NCI-H1105 treated with DMSO at 0.1 percent for 48 hours (cell line): ENCODE results near the gene UBE4A.

Experiments
- DNase-seq: peaks from one replicate; lab custom pipeline; 2025; lab: John Stamatoyannopoulos, UW

UBE4A gene

DNA sequence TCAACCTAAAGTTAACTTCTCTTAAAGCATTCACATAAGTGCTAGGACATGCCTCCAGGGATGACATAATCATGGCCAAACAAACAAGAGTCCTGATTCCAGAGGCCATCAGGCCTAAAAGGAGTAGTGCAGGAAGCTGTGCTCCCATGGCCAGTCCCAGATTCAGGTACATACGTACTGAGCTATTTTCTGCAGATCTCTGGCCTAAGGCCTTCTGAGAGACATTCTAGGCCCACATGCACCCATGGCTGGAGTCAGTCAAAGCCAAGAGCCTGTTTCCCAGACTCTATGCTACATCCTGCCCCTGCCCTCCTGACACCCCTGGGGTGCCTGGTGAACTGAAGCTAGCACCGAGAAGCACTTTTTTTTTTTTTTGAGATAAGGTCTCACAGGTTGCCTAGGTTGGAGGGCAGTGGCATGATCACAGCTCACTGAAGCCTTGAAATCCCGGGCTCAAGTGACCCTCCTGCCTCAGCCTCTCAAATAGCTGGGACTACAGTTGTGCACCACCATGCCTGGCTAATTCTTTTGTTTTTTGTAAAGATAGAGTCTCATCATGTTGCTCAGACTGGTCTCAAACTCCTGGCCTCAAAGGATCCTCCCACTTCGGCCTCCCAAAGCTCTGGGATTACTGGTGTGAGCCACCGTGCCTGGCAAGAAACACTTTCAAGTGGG is 17.4 kb upstream of the UBE4A start:
- no peak for DNase-seq

DNA sequence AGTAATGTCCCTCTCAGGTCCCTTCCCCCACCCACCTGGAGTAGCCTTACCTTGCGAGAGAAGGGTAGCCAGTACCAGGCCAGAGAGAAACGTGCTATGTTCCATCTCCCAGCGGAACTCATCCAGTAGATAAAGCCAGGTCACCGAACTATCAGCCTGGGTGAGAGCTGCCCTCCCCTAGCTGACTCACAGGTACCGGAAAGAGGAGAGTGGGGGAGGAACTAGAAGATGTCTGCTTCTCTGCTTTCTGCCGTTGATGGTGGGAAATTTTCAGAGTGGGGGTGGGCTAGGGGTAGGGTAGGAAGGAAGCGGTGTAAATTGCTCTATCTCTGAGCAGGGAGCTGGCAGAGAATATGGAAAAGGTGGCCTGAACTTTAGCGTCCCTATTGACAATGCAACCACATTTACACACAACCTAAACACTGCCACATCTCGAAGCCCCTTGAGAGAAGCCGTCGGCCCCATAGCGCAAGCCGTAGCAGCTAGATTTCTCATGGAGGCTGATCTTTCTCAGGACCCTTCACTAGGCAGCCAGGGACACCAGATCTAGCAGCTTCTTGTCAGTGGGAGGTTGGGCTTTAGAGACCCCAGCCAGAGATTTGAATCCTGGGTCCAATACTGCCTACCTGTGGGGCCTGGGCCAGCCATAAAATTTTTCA is 16.8 kb upstream of the UBE4A start, which contains the start of gene CD3D:
CD3D (minus strand) TSS at position 203 of the 659 bp plus-strand sequence; CDS start at position 105, 98 bp downstream.
- DNase-seq: no peak

DNA sequence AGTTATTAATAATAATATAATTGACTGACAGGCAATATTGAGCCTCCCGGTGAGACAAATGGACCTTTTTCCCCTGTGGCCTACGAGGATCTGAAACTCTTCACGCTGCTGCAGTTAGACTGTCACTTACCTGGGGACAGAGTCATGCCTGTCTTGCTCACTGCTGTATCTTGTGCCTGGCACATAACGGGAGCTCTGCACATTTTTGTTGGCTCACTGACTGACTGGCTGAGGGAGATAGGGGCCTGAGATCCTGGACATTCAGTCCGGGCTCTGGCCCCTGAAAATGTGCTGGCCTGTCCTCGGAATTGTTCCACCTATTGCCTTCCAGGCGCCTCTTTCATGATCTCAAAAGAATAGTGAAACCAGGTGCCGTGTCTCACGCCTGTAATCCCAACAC is 16.2 kb upstream of the UBE4A start:
- no peak for DNase-seq

DNA sequence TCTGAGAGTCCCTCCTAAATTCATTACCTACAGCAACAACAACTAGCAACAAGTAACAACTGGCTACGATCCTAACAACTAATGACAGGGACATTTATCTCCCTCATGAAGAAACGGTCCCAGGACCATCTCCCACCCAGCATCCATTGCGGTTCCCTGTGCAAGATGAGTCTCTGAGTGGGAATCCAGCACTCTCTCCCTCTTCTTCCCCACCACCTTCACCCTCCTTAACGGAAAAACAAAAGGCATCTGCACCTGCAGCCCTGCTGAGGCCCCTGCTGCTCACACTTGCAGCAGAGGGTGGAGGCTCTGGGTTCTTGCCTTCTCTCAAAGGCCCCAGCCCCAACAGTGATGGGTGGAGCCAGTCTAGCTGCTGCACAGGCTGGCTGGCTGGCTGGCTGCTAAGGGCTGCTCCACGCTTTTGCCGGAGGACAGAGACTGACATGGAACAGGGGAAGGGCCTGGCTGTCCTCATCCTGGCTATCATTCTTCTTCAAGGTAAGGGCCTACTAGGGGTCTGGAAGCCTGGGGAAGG is 15.4 kb upstream of the UBE4A start, which contains the start of gene CD3G:
CD3G (plus strand) TSS at position 364 of the 535 bp plus-strand sequence; CDS start at position 444, 80 bp downstream.
- DNase-seq: no peak

DNA sequence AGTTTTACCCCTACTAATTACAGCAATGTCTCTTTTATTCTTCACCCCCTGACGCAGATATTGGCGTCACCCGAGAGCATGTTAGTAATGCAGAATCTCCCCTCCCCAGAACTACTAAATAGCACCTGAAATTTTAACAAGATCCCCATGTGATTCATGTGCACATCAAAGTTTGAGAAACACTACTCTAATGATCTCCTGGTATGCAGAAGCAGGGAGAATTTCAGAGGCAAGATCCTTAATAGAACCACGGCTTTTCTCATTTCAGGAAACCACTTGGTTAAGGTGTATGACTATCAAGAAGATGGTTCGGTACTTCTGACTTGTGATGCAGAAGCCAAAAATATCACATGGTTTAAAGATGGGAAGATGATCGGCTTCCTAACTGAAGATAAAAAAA is 9.9 kb upstream of the UBE4A start:
- DNase-seq: no peak

DNA sequence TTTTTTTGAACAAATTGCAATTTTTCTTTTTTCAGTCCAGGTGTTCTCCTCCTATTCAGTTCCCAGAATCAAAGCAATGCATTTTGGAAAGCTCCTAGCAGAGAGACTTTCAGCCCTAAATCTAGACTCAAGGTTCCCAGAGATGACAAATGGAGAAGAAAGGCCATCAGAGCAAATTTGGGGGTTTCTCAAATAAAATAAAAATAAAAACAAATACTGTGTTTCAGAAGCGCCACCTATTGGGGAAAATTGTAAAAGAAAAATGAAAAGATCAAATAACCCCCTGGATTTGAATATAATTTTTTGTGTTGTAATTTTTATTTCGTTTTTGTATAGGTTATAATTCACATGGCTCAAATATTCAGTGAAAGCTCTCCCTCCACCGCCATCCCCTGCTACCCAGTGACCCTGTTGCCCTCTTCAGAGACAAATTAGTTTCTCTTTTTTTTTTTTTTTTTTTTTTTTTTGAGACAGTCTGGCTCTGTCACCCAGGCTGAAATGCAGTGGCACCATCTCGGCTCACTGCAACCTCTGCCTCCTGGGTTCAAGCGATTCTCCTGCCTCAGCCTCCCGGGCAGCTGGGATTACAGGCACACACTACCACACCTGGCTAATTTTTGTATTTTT is 6.2 kb upstream of the UBE4A start:
- DNase-seq: peak; percentile 45

DNA sequence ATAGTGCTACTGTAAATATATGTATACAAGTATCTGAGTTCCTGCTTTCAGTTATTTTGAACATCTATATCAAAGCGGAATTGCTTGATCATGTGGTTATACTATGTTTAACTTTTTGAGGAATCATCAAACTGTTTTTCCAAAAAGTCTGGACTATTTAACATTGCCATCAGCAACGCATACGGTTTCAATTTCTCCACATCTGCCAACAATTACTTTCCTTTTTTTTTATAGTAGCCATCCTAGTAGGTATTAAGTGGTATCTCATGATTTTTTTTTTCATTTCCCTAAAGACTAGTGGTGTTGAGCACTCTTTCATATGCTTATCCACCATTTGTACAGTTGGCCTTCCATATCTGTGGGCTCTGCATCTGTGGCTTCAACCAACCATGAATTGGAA is 1.3 kb upstream of the UBE4A start:
- no peak for DNase-seq

DNA sequence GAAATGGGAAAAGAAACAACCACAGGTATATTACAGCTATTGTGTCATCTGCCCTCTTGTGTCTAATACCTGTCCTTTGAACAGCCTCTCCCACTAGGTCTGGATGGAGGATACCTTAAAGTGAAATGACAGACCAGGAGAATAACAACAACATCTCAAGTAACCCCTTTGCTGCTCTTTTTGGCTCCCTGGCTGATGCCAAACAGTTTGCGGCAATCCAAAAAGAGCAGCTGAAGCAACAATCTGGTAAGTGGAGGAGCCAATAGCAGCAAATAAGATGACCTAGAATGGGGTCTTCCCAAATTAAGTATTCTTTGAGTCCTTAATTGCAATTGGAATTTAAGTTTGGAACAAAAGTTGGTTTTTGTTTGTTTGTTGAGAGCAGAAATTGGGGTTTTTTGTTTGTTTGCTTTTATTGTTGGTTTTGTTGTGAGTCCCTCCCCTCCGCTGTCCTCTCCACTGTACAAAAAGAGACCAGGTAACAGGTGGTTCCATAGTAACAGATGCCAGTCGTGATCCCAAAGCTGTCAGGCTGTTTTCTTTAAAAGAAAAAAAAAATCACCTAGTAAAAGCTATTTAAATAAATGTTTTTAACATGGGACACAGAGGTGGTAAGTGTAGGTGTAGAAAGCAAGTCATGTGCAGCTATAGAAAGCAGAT is 5.7 kb downstream of the UBE4A start:
- no peak for DNase-seq

DNA sequence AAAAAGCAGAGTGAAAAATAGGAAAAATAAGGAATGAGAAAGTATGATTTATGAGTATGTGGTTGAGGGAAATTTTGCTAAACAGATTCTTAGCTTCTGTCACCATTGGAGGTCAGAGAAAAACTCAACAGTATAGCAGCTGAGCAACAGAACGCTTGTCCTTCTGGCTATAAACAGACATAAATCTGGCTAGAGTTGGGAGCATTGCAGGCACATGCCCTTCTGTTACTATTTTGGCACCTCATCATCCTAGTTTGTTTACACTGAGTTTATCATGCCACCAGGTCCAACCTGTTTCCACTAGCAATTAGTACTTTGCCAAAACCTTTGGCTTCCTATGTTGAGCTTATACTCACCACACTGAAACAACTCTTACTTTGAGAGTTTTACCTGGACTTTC is 6.9 kb downstream of the UBE4A start:
- no peak for DNase-seq

DNA sequence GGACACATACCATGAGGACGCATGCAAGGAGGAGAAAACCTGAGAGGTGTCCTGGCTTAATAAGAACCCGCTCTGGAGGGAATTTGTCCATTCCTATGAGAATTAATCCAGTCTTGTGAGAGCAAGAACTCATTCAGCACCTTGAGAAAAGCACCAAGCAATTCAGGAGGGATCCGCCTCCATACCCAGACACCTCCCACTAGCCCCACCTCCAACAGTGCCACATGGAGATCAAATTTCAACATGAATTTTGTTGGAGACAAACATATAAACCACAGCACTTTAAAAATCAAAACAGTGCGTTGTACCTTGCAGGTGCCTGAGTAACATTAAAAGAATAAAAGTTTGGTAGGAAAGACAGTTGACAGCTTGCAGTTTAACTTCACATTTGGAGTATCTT is 11.4 kb downstream of the UBE4A start:
- no peak for DNase-seq

DNA sequence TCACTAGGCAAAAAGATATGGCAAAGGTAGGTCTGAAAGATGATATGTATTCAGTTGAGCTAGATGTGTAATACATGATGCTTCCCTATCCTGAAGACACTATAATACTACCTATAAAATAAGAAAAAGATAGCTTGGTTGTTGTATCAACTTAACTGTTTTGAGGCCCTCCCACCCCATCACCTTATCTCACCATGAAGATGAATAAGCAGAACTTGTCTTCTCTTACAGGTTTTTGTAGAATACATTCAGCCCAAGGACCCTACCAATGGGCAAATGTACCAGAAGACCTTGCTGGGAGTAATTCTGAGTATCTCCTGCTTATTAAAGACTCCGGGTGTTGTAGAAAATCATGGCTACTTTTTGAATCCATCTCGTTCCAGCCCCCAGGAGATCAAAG is 13.9 kb downstream of the UBE4A start:
- DNase-seq: no peak

DNA sequence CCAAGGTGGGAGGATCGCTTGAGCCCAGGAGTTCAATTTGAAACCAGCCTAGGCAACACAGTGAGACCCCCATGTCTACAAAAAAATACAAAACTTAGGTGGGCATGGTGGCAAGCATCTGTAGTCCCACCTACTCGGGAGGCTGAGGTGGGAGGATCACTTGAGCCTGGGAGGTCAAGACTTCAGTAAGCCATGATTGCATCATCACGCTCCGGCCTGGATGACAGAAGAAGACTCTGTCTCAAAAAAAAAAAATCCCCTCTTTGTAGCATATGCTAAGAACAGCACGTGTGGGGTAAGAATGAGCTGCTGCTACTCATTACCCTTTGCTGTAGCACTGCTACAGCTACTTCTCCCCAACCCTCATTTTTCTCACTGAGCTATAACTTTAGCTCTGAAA is 14.5 kb downstream of the UBE4A start:
- no peak for DNase-seq

DNA sequence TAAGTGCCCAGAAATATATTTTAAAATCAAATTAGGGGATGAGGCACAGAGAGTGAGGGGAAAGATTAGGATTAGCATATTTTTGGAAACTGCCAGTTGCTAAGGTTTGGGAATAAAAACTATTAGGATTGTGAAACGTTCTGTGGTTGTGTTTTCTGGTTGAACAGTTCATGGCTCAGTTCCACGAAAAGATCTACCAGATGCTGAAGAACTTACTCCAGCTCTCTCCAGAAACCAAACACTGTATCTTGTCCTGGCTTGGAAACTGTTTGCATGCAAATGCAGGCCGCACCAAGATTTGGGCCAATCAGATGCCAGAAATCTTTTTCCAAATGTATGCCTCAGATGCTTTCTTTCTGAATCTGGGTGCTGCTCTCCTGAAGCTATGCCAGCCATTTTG is 15.3 kb downstream of the UBE4A start:
- no peak for DNase-seq

DNA sequence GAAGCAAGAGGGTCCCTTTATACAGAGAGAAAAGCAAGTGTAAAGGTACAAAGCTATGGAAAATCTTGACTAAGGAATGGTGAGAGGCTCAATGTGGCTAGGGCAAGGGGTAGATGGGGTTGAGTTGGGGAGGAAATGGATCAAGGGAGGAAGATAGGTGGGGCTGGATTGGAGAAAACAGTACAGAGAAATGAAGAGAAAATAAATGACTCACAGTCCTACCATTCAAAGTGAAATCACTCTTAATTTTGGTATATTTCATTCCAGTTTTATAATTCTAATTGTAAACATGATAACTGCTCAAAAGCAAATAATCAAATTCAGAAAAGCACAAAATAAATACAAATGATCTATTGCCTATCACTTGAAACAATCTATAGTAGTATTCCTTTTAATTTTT is 16.6 kb downstream of the UBE4A start:
- DNase-seq: no peak

DNA sequence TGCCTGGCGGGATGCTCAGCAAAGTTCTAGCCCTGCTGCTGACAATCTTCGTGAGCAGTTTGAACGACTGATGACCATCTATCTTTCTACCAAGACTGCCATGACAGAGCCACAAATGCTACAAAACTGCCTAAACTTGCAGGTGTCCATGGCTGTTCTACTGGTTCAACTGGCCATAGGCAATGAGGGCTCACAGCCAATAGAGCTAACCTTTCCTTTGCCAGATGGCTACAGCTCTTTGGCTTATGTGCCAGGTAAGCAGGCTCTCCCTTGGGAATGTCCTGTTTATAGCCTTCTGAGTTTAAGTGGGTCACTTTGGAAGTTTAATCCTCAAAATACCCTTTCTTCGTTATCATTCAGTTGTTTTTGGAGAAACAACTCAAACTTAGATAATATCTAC is 20.1 kb downstream of the UBE4A start:
- no peak for DNase-seq

DNA sequence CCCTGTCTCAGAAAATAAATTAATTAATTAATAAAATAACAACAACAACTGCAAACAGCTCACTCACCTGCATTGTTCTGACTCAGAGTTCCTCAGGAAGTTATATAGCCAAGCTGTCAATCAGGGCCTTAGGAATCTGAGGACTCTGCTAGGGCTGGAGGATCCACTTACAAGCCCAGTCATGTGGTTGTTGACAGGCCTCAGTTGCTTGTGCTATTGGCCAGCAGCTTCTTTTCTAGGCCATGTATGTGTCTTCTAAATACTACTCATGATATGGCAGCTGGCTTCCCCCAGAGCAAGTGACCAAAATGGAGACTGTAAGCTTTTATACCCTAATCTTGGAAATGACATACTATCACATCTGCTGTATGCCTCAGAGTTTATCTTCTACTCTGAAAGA is 21.2 kb downstream of the UBE4A start:
- DNase-seq: no peak

DNA sequence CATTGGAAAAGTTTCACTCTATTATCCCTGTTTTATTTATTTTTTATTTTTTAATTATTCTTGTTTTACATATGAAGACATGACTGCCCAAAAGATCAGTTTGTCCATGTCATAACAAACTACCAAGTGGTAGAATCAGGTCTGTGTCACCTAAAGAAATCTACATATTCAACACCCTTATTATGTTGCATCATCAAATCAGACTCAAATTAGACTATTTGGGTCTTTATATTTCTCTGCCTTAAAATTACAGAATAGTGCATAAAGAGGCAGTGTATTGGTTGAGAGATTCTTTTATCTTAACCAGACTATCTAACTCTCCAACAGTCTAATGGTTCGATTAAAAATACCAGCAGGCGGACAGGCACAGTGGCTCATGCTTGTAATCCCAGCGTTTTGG is 23.6 kb downstream of the UBE4A start:
- no peak for DNase-seq

DNA sequence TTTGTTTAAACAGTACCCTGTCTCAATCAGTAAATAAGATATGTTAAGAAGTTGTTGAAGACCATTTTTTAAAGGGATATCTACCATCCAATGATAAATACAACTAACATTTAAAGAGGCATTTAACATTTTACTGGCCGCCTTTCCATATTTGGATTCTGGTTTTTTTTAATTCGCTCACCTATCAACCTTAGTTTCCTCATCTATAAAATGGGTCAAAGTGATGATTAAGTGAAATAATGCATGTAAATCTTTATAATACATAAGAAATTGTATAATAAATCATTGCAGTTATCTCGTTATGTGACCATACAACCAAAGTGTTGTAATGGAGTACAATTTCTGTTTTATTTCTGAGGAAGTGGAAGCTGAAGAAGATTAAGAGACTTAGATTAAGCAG is 24.3 kb downstream of the UBE4A start:
- no peak for DNase-seq

DNA sequence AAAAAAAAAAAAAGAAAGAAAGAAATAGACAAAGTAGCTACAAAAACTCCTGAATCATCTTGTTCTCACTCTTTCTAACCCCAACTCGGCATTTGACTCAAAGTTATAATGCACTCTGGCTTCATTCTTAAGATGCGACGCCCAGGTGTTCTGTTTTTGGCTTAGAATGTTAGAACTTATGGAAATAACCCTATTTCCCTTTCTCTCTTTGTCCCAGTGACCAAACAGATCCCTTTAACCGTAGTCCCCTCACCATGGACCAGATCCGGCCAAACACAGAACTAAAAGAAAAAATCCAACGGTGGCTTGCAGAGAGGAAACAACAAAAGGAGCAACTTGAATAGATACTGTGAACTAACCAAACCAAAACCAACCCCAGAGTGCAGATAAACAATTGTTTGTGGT is 36.7 kb downstream of the UBE4A start:
- no peak for DNase-seq

DNA sequence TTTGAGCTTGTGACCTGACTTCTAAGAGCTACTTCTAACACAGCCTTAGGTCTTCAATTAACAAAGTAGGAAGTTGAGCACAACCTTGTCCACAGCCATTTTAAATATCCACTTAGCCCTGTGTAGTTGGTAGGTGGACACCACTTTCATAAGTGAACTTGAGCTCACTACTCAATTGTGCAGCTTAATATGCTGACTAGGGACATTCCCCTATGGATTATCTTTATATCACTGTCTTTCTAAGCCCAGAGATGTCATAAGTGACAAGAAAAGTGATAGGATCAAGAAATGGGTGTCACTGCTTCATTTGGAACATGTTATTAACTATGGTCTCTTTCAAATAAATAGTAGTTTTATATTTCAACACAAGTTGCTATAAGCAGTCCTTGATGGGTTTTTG is 38.0 kb downstream of the UBE4A start:
- DNase-seq: no peak

DNA sequence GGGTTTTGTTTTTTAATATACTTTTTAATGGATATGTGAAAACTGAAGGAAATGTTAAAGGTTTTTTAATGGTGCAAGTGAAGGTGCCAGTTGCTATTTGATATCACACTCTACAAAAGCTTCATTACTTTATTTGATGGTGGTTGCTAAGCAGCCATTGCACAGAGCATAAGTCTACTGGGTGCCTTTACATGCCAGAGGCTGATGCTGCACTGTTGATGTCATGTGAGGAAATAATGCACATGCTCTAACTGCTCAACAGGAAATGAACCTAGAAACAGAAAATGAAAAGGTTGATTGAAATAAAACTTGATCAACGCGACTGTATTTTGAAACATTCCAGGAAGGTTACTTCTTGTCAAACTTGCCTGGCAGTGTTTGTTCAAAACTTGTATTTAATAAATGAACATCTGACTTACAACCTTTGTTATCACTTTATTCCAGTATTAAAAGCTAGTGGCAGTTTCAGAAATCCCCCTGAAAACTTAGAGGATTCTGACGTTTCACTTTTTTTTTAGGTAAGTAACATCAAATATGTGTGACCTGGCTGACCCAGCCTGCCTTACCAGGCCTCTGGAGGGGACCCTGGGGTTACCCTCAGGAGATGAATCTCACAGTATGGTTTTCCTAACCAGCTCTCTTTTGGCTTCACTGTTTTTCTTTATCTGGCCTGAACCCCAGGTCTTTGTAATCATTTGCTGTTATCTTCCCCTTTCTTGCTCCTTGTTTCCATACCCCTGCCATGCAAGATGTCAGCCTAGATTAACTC is 39.6 kb downstream of the UBE4A start:
- no peak for DNase-seq
